ENCODE data around the gene GBX1.

Gene GBX1

GRCh38 chr7:151209588-151209987 lies 42.1 kb upstream of the GBX1 start:
- TF ChIP-seq ZFX (IDR thresholded peaks at IDR 0.05; ENCODE audit: borderline replicate concordance) (no peak), CTCF (IDR thresholded peaks at IDR 0.05) (no peak)
- no peak overlapping the region for H3K27ac ChIP-seq

GRCh38 chr7:151208253-151208862 lies 40.9 kb upstream of the GBX1 start:
- H3K27ac ChIP-seq = no peak overlapping the region
- no peak for TF ChIP-seq CTCF (IDR thresholded peaks at IDR 0.05)
- no peak for TF ChIP-seq ZFX (IDR thresholded peaks at IDR 0.05; ENCODE audit: borderline replicate concordance)

- TF ChIP-seq CTCF (IDR thresholded peaks at IDR 0.05) (no peak), ZFX (IDR thresholded peaks at IDR 0.05; ENCODE audit: borderline replicate concordance) (no peak)
- H3K27ac ChIP-seq = no peak overlapping the region
Measured at GRCh38 chr7:151207804-151208203, 40.3 kb upstream of the GBX1 start.

- no peak overlapping the region for H3K27ac ChIP-seq
- TF ChIP-seq ZFX (IDR thresholded peaks at IDR 0.05; ENCODE audit: borderline replicate concordance) (no peak), CTCF (IDR thresholded peaks at IDR 0.05) (no peak)
Measured at GRCh38 chr7:151207315-151207714, 39.8 kb upstream of the GBX1 start.

GRCh38 chr7:151206914-151207313 lies 39.4 kb upstream of the GBX1 start:
- TF ChIP-seq CTCF (IDR thresholded peaks at IDR 0.05) = no peak
- no peak for TF ChIP-seq ZFX (IDR thresholded peaks at IDR 0.05; ENCODE audit: borderline replicate concordance)
- H3K27ac ChIP-seq = no peak overlapping the region

GRCh38 chr7:151205730-151206129 lies 38.2 kb upstream of the GBX1 start:
- no peak overlapping the region for H3K27ac ChIP-seq
- TF ChIP-seq CTCF (IDR thresholded peaks at IDR 0.05) = no peak
- no peak for TF ChIP-seq ZFX (IDR thresholded peaks at IDR 0.05; ENCODE audit: borderline replicate concordance)

- no peak overlapping the region for H3K27ac ChIP-seq
- TF ChIP-seq ZFX (IDR thresholded peaks at IDR 0.05; ENCODE audit: borderline replicate concordance) = no peak
- peak; percentile 87 for TF ChIP-seq CTCF (IDR thresholded peaks at IDR 0.05)
Measured at GRCh38 chr7:151204383-151205032, 37.0 kb upstream of the GBX1 start.
